ENCODE data around the gene NXPH3.

The NXPH3 gene

GRCh38 chr17:49616086-49616485 lies 40.4 kb downstream of the NXPH3 start:
- ChIA-PET CTCF (interaction anchor here (0.6 kb wide), 1 partner anchor 49 kb away, joined by 3 read pairs; no protein-coding TSS in a partner anchor), POLR2A (no interaction called here)
- DNase-seq (ENCODE audit: extremely low spot score): peak; percentile 23
- TF ChIP-seq FOXK2 (IDR thresholded peaks at IDR 0.05) (no peak), HDGF (IDR thresholded peaks at IDR 0.05; ENCODE audit: borderline replicate concordance) (no peak), SP1 (IDR thresholded peaks at IDR 0.05) (no peak), ARNT (IDR thresholded peaks at IDR 0.05) (no peak), ELF4 (IDR thresholded peaks at IDR 0.05) (no peak), NFRKB (IDR thresholded peaks at IDR 0.05) (no peak), TARDBP (IDR thresholded peaks at IDR 0.05) (no peak), L3MBTL2 (conservative IDR thresholded peaks at IDR 0.05) (no peak), FOXM1 (IDR thresholded peaks at IDR 0.05; ENCODE audit: borderline replicate concordance) (no peak), SUZ12 (IDR thresholded peaks at IDR 0.05) (no peak), CTBP1 (IDR thresholded peaks at IDR 0.05; ENCODE audit: borderline replicate concordance) (no peak), PKNOX1 (IDR thresholded peaks at IDR 0.05) (no peak), FOXA1 (IDR thresholded peaks at IDR 0.05) (no peak), BHLHE40 (IDR thresholded peaks at IDR 0.05; ENCODE audit: borderline replicate concordance) (no peak), ZNF384 (IDR thresholded peaks at IDR 0.05) (no peak), LEF1 (IDR thresholded peaks at IDR 0.05; ENCODE audit: borderline replicate concordance) (no peak)

GRCh38 chr17:49616601-49617131 lies 41.0 kb downstream of the NXPH3 start:
- POLR2A ChIA-PET: no interaction called here
- no peak for DNase-seq (ENCODE audit: extremely low spot score)
- TF ChIP-seq SUZ12 (IDR thresholded peaks at IDR 0.05) (no peak), SP1 (IDR thresholded peaks at IDR 0.05) (no peak), FOXA1 (IDR thresholded peaks at IDR 0.05) (no peak)
- CTCF ChIA-PET: interaction anchor here (0.6 kb wide), 1 partner anchor 49 kb away, joined by 3 read pairs; no protein-coding TSS in a partner anchor

GRCh38 chr17:49618028-49618611 lies 42.4 kb downstream of the NXPH3 start:
- CTCF ChIA-PET: interaction anchor here (1.4 kb wide), 1 partner anchor 50 kb away, joined by 3 read pairs; no protein-coding TSS in a partner anchor
- DNase-seq (ENCODE audit: extremely low spot score): no peak
- POLR2A ChIA-PET: no interaction called here
- TF ChIP-seq L3MBTL2 (conservative IDR thresholded peaks at IDR 0.05): no peak
- no peak for TF ChIP-seq BHLHE40 (IDR thresholded peaks at IDR 0.05; ENCODE audit: borderline replicate concordance)
- no peak for TF ChIP-seq ZNF384 (IDR thresholded peaks at IDR 0.05)
- TF ChIP-seq FOXK2 (IDR thresholded peaks at IDR 0.05): no peak
- TF ChIP-seq PKNOX1 (IDR thresholded peaks at IDR 0.05): no peak
- TF ChIP-seq ARNT (IDR thresholded peaks at IDR 0.05): no peak
- no peak for TF ChIP-seq SP1 (IDR thresholded peaks at IDR 0.05)
- no peak for TF ChIP-seq SUZ12 (IDR thresholded peaks at IDR 0.05)
- TF ChIP-seq FOXM1 (IDR thresholded peaks at IDR 0.05; ENCODE audit: borderline replicate concordance): no peak
- no peak for TF ChIP-seq NFRKB (IDR thresholded peaks at IDR 0.05)
- TF ChIP-seq LEF1 (IDR thresholded peaks at IDR 0.05; ENCODE audit: borderline replicate concordance): no peak
- no peak for TF ChIP-seq ELF4 (IDR thresholded peaks at IDR 0.05)
- no peak for TF ChIP-seq CTBP1 (IDR thresholded peaks at IDR 0.05; ENCODE audit: borderline replicate concordance)
- no peak for TF ChIP-seq HDGF (IDR thresholded peaks at IDR 0.05; ENCODE audit: borderline replicate concordance)
- TF ChIP-seq FOXA1 (IDR thresholded peaks at IDR 0.05): no peak

- ChIA-PET CTCF (interaction anchor here (0.5 kb wide), 1 partner anchor 193 kb away, joined by 3 read pairs; no protein-coding TSS in a partner anchor), POLR2A (no interaction called here)
- TF ChIP-seq BHLHE40 (IDR thresholded peaks at IDR 0.05; ENCODE audit: borderline replicate concordance) (no peak), CTBP1 (IDR thresholded peaks at IDR 0.05; ENCODE audit: borderline replicate concordance) (no peak), SP1 (IDR thresholded peaks at IDR 0.05) (no peak), NFRKB (IDR thresholded peaks at IDR 0.05) (no peak), TARDBP (IDR thresholded peaks at IDR 0.05) (no peak), LEF1 (IDR thresholded peaks at IDR 0.05; ENCODE audit: borderline replicate concordance) (no peak), L3MBTL2 (conservative IDR thresholded peaks at IDR 0.05) (no peak), SUZ12 (IDR thresholded peaks at IDR 0.05) (no peak), FOXK2 (IDR thresholded peaks at IDR 0.05) (no peak), ELF4 (IDR thresholded peaks at IDR 0.05) (no peak), ARNT (IDR thresholded peaks at IDR 0.05) (no peak), ZNF384 (IDR thresholded peaks at IDR 0.05) (no peak), FOXA1 (IDR thresholded peaks at IDR 0.05) (no peak), PKNOX1 (IDR thresholded peaks at IDR 0.05) (no peak), HDGF (IDR thresholded peaks at IDR 0.05; ENCODE audit: borderline replicate concordance) (no peak), FOXM1 (IDR thresholded peaks at IDR 0.05; ENCODE audit: borderline replicate concordance) (no peak)
- no peak for DNase-seq (ENCODE audit: extremely low spot score)
Observed at GRCh38 chr17:49621420-49621819, 45.7 kb downstream of the NXPH3 start.

- no peak for TF ChIP-seq PKNOX1 (IDR thresholded peaks at IDR 0.05)
- TF ChIP-seq HDGF (IDR thresholded peaks at IDR 0.05; ENCODE audit: borderline replicate concordance): no peak
- TF ChIP-seq ARNT (IDR thresholded peaks at IDR 0.05): no peak
- no peak for TF ChIP-seq L3MBTL2 (conservative IDR thresholded peaks at IDR 0.05)
- no peak for TF ChIP-seq SP1 (IDR thresholded peaks at IDR 0.05)
- no peak for TF ChIP-seq CTBP1 (IDR thresholded peaks at IDR 0.05; ENCODE audit: borderline replicate concordance)
- no peak for TF ChIP-seq FOXA1 (IDR thresholded peaks at IDR 0.05)
- no peak for TF ChIP-seq ZNF384 (IDR thresholded peaks at IDR 0.05)
- TF ChIP-seq ELF4 (IDR thresholded peaks at IDR 0.05): no peak
- no peak for TF ChIP-seq BHLHE40 (IDR thresholded peaks at IDR 0.05; ENCODE audit: borderline replicate concordance)
- TF ChIP-seq NFRKB (IDR thresholded peaks at IDR 0.05): no peak
- TF ChIP-seq TARDBP (IDR thresholded peaks at IDR 0.05): no peak
- no peak for TF ChIP-seq FOXM1 (IDR thresholded peaks at IDR 0.05; ENCODE audit: borderline replicate concordance)
- POLR2A ChIA-PET: no interaction called here
- no peak for DNase-seq (ENCODE audit: extremely low spot score)
- CTCF ChIA-PET: no interaction called here
Observed at GRCh38 chr17:49621946-49622529, 46.4 kb downstream of the NXPH3 start.

All from HEK293T (cell line).